Measurements from ENCODE around the gene ADRA1B.

- TF ChIP-seq MAX (IDR thresholded peaks at IDR 0.05; ENCODE audit: insufficient read depth, insufficient read length) (no peak), POLR2AphosphoS5 (IDR thresholded peaks at IDR 0.05; ENCODE audit: insufficient read depth, low read depth, low read length) (no peak)
Observed at GRCh38 chr5:159911349-159911748, 4.9 kb upstream of the ADRA1B start.
